Gastrocnemius medialis (tissue), 4 donors: ENCODE results near the gene CRCP.
"Not testable (repeated sequence)": the region's sequence is repeated elsewhere in the genome, so short reads cannot be mapped to it uniquely, and the experiment has no call there.

Experiments used
- CTCF ChIP-seq, 5 experiments: fragments of 450-650 bp in 3 of 5; fragments of 200-600 bp in 2 of 5; sonication (generic) in 2 of 5; IDR thresholded peaks in 4 of 5; conservative IDR thresholded peaks in 1 of 5; 1 replicate in 4 of 5; 2 replicates in 1 of 5; pipeline ENCODE4 v1.5.1; 2016 to 2019; ENCODE audit warnings: antibody characterized with exemption in 5 of 5, mild to moderate bottlenecking in 3 of 5, moderate library complexity in 3 of 5
- POLR2A ChIP-seq, 2 donors: fragments of 450-650 bp; IDR thresholded peaks; one replicate each; pipeline ENCODE4 v1.6.1; 2017; ENCODE audit warnings: antibody characterized with exemption in 2 of 2, mild to moderate bottlenecking in 2 of 2, moderate library complexity in 2 of 2

DNA sequence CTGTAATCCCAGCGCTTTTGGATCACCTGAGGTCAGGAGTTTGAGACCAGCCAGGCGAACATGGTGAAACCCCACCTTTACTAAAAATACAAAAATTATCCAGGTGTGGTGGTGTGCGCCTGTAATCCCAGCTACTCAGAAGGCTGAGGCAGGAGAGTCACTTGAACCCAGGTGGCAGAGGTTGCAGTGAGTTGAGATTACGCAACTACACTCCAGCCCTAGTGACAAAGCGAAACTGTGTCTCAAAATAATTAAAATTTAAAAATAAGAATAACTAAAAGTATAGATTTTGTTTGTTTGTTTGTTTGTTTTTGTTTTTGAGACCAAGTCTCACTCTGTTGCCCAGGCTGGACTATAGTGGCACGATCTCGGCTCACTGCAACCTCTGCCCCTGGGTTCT, 41.4 kb downstream of the CRCP start:
- not testable (repeated sequence) for TF ChIP-seq CTCF (IDR thresholded peaks at IDR 0.05 in 4 of 5, conservative IDR thresholded peaks at IDR 0.05 in 1 of 5); POLR2A (IDR thresholded peaks at IDR 0.05)
